Stimulated activated CD4-positive, alpha-beta T cell treated with anti-CD3 and anti-CD28 coated beads, Interleukin-15, amount 100 ng/mL, for 24 hours (primary cell): ENCODE measurements around the gene ASTN2.

Source experiments
- DNase-seq: peaks from one replicate; pipeline ENCODE4 v3.0.0-alpha.2; 2020

Gene ASTN2

GRCh38 chr9:116998305-116998704 lies 416.6 kb downstream of the ASTN2 start:
- DNase-seq, result no peak

- no peak for DNase-seq
Observed at GRCh38 chr9:116992865-116993264, 422.0 kb downstream of the ASTN2 start.

GRCh38 chr9:116991051-116991450 lies 423.8 kb downstream of the ASTN2 start:
- DNase-seq, result no peak

GRCh38 chr9:116990592-116990991 lies 424.3 kb downstream of the ASTN2 start:
- no peak for DNase-seq

GRCh38 chr9:116987721-116988485 lies 427.0 kb downstream of the ASTN2 start:
- DNase-seq, result no peak

GRCh38 chr9:116986015-116986414 lies 428.8 kb downstream of the ASTN2 start:
- DNase-seq, result no peak

GRCh38 chr9:116985596-116985995 lies 429.3 kb downstream of the ASTN2 start:
- DNase-seq, result no peak

GRCh38 chr9:116984111-116984510 lies 430.7 kb downstream of the ASTN2 start:
- no peak for DNase-seq

GRCh38 chr9:116980582-116981120 lies 434.2 kb downstream of the ASTN2 start:
- DNase-seq, result no peak

GRCh38 chr9:116979456-116979855 lies 435.4 kb downstream of the ASTN2 start:
- no peak for DNase-seq

GRCh38 chr9:116978155-116978554 lies 436.7 kb downstream of the ASTN2 start:
- no peak for DNase-seq

- no peak for DNase-seq
Observed at GRCh38 chr9:116975126-116975525, 439.7 kb downstream of the ASTN2 start.

- DNase-seq, result no peak
Observed at GRCh38 chr9:116966199-116966598, 448.7 kb downstream of the ASTN2 start.

GRCh38 chr9:116964258-116964657 lies 450.6 kb downstream of the ASTN2 start:
- no peak for DNase-seq

GRCh38 chr9:116959809-116960208 lies 455.0 kb downstream of the ASTN2 start:
- DNase-seq, result no peak

- DNase-seq, result no peak
Observed at GRCh38 chr9:116958881-116959280, 456.0 kb downstream of the ASTN2 start.

GRCh38 chr9:116954731-116955130 lies 460.1 kb downstream of the ASTN2 start:
- DNase-seq, result no peak

- DNase-seq, result no peak
Observed at GRCh38 chr9:116953271-116953670, 461.6 kb downstream of the ASTN2 start.

- DNase-seq, result no peak
Observed at GRCh38 chr9:116952436-116952810, 462.4 kb downstream of the ASTN2 start.

GRCh38 chr9:116951588-116952435 lies 463.0 kb downstream of the ASTN2 start:
- DNase-seq, result no peak

- DNase-seq, result no peak
Observed at GRCh38 chr9:116945817-116946216, 469.0 kb downstream of the ASTN2 start.

GRCh38 chr9:116944714-116945534 lies 469.9 kb downstream of the ASTN2 start:
- DNase-seq, result no peak

GRCh38 chr9:116943970-116944369 lies 470.9 kb downstream of the ASTN2 start:
- no peak for DNase-seq
